ENCODE data around the gene NFATC2.

GRCh38 chr20:51514836-51515235 is 27.7 kb downstream of the NFATC2 start:
- TF ChIP-seq CTCF (conservative IDR thresholded peaks at IDR 0.05; ENCODE audit: low read length) (no peak), EZH2phosphoT487 (IDR thresholded peaks at IDR 0.05; ENCODE audit: borderline replicate concordance) (no peak)
